ELR (cell line): ENCODE measurements around the gene EDN1.
A peak's percentile ranks its signal among the peaks of the same experiment; 100 is the strongest.

Source experiments
- DNase-seq: peaks from one replicate; pipeline ENCODE4 v3.0.0-alpha.2; 2015; ENCODE audit warnings: low read depth

EDN1 gene

DNA sequence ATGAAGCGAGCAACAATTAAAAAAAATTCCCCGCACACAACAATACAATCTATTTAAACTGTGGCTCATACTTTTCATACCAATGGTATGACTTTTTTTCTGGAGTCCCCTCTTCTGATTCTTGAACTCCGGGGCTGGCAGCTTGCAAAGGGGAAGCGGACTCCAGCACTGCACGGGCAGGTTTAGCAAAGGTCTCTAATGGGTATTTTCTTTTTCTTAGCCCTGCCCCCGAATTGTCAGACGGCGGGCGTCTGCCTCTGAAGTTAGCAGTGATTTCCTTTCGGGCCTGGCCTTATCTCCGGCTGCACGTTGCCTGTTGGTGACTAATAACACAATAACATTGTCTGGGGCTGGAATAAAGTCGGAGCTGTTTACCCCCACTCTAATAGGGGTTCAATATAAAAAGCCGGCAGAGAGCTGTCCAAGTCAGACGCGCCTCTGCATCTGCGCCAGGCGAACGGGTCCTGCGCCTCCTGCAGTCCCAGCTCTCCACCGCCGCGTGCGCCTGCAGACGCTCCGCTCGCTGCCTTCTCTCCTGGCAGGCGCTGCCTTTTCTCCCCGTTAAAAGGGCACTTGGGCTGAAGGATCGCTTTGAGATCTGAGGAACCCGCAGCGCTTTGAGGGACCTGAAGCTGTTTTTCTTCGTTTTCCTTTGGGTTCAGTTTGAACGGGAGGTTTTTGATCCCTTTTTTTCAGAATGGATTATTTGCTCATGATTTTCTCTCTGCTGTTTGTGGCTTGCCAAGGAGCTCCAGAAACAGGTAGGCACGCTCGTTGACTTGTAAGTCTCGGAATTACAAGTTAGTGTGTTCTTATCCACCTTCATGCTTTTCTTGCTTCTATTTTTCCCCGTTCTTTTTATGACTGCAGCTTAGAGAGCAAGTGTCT is at the start of gene EDN1:
TSS of gene EDN1 (plus strand) at position 429 of the 888 bp plus-strand sequence. CDS start at position 698, 269 bp downstream.
- peak; percentile 91 for DNase-seq

DNA sequence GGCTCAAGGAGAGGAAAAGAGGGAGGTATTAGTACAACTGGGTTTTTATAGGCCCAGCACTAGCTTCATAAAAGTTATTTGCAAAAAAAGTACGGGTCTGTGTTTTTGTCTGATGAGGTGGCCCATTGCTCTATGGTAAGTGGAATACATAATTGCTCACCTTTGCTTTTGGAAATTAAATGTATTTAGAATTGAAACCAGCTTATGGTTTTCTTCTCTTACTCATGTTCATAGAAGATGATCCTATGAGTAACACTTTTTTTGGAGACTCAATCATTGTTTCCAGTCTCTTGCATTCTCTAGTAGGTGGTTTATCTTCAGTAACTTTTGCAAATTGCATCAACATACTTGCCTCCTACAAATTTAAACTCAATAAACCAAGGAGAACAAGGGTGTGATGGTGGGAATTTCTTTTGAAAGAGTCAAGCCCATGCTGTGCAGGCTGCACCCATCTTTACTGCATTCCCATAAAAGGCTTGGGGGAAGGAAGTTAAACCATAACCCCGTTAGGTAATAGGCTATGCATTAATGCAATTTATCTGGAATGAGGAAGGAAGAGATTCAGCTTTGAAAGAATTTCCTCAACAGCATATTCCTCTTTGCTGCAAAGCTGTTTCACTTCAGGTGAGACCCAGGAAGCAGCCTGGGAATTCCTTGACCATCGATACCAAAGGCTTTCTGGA is 48.5 kb upstream of the EDN1 start:
- no peak for DNase-seq

DNA sequence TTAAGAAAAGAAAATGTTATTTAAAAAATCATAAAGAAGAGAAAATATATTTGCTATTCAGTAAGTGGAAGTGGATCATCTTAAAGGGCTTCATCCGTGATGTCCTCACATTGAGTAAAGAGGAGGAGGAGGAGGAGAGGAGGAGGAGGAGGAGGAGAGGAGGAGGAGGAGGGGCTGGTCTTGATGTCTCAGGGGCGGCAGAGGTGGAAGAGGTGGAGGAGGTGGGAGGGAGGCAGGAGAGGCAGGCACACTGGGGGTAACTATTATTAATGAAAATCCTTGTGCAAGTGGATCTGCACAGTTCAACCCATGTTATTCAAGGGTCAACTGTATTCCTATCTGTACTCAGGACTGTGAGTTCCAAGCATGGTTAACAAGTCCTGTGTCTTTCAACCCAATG is 47.0 kb upstream of the EDN1 start:
- DNase-seq, result no peak

DNA sequence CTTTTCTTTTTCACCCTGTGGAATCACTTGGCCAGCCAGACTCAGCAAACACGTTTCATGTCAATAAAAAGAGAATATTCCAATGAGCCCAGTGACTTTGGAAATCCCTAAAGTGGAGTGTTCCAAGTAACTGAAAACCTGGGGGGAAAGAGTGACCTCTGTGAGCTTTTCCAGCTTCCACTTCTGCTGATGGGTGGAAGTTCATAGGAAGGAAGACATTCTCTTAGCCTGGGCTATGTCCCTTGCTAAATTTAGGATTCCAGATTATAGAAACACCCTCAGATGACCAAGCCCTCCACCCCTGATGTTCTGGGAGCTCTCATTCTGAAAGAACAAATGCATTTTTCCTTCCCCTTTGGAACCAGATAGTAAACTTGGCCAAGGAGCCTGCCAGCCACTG is 44.8 kb upstream of the EDN1 start:
- no peak for DNase-seq

DNA sequence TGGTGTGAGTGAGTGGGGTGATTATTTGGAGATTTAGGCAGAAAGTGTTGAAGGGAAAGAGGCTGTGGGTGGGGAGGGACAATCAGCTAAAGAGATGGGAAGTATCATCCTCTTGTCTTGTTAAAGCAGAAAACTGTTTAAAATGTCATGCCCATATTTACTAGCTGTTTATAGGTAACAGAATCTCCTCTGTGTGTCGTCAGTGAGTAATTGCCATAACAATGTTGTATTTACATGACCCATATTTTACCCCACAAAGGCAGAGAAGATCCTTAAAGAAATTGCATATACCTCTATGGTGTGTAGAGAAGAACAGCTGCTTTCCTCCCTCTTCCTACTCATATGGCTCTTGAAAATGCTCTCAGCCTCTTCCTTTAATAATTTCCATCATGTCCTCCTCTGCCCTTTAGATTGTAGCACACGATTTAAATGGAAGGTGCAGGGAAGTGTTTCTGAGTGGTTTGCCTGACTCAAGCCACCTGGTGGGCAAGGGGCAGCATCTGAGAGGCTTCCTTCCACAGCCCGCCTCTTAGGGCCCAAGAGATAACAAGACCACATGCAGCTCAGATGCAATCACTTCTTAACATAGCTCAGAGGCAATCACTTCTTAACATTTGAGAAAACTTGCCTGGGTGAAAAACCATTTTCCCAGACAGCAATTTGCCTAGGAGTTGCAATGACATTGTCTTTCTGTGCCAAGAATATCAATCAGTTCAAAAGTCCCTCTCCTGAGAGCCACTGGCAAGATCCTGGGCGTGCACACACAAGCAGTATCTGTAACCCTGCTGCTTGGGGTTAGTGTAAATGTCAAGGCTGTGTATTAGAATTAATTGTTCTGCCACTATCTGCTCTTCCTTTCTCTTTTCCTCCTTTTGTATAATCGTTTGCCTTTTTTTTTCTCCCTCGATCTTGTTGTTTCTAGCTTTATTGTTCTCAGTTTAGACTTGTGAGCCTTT is 44.1 kb upstream of the EDN1 start:
- DNase-seq, result peak; percentile 46

DNA sequence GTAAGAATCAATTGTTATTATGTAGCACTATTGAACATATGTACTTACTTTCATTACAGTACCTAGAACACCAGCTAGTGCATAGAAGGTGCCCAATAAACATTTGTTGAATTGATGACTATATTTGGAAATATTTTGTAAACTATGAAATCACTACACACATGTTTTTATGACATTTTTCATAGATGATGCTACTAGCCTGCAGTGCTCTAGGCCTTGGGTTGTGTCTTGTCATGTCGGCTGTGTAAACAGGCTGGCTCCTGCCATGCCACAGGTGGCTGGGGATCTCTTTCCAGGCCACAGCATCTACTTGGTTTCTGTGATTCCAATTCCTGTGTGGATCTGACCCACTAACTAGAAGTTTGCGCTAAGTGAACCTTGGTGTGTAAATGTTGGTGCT is 43.3 kb upstream of the EDN1 start:
- DNase-seq, result peak; percentile 44

DNA sequence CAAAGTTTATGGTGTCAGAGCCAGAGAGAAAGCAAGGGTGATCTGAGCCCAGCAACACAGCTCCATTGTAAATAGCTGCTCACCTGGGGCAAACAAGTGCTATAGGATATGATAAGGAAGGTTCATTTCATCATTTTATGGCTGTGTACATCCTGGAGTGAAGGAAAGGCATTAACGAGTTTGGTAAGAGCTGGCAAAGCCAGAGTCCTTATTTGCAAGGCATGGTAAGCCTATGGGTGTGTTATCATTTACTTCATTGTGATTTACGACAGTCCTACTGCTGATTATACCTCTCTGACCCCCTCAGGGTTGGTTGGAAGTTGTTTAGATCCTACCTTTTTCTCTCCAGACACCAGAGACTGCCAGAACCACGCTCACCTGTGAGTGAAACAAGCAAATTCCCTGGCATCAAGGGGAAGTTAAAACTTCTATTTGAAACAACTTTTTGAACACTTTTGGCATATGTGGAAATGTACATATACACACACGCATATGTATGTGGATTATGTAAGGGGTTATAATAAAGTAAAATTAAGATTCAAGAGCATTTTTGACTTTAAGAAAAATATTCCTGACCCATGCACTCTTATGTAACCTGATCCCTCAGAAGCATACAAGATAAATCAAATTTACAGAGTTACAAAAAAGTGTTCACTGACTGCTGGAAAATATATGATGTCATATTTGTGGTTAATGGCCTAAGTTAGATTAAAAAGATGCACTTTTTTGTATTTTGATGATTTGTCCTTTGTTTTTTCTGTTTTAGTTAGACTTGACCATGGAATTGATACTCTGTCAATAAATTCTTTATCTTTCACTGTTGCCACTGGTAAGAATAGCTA is 40.4 kb upstream of the EDN1 start:
- no peak for DNase-seq

DNA sequence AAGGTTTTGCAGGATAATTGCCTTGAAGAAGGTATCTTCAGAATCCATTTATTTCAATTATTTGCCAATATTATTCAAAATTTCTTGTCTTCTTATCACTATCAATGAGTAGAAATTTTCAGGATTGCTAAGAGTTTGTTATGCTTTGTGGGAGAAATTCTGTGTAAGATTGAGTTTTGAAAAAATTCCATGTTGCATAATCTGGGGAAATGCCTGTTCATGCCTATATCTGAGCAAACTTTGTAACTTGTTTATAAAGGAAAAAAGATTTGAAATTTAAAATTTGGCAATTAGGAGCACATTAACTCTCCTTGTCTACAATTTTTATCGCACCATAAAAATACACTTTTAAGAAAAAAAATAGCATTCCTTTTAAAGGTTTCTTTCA is 39.8 kb upstream of the EDN1 start:
- DNase-seq, result no peak

DNA sequence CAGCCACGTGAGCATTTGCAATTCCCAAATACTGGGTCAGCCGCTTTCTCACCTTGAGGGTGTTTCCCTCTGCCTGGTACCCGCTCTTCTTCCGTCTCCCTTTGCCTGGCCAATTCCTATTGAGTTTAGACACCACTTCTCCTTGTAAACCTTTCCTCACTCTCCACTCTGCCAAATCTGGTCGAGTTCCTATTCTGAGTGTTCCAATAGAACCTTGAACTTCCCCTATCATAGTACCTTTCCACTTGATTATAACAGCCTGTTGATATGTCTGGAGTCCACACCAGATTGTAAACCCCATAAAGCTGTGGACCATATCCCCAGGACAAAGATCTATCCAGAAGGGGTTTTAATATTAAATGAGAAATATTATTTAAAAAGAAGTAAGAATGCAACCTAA is 36.0 kb upstream of the EDN1 start:
- DNase-seq, result no peak

DNA sequence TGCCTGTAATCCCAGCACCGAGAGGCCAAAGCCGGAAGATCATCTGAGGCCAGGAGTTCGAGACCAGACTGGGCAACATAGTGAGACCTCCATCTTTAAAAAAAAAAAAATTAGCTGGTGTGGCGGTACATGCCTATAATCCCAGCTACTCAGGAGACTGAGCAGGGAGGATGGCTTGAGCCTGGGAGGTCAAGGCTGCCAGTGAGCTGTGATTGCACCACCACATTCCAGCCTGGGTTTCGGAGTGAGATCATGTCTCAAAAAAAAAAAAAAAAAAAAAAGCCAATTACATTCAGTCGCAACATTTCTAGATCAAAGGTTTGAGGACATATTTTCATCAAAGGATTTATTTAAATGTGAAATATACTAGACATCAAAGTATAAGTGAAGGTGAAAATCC is 32.0 kb upstream of the EDN1 start:
- no peak for DNase-seq

DNA sequence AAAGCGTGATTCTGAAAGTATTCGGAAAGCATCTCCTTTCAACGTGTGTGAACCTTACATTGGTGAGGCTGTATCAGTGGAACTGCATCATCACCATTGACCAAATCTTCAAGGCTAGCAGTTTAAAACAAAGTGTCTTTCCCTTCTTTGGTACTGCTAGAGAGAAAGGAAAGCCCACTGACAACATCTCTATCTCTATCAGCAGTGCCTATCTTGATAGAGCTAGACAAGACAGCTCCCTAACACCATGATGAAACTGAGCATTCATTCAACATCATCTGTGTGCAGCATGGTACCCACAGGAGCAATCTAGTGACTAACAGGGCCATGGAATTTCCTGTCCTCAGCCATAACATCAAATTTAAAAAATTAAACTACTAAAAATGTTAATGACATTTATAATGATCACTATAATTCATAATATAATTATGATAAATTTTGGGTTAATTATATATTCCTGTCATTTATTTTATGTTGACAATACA is 31.5 kb upstream of the EDN1 start:
- peak; percentile 34 for DNase-seq

DNA sequence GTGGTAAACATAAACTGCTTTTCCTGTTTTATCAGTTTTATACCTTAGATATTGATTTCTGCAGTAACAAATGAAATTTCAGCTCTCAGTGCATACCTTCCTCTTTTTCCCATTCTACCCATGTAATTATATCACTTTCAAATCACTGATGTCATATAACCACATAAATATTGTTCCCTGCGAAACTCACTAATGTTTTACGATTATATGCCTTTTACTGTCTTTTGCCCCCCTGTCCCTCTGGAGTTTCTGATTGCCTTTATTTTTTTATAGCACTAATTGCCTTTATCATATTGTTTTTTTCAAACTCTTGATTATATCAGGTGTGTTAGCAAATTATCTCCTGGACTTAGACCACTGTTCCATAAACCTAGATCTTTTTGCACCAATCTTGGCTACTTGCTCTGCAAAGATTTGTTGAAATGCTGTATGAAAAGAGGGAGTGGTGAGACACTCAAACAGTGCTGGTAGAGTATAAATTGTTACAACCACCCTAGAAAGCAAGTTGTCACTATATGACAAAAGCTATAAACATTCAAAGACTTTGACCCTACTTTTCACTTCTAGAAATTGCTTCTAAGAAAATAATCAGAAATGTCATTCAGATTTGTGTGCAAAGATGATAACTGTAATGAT is 29.6 kb upstream of the EDN1 start:
- DNase-seq, result no peak

DNA sequence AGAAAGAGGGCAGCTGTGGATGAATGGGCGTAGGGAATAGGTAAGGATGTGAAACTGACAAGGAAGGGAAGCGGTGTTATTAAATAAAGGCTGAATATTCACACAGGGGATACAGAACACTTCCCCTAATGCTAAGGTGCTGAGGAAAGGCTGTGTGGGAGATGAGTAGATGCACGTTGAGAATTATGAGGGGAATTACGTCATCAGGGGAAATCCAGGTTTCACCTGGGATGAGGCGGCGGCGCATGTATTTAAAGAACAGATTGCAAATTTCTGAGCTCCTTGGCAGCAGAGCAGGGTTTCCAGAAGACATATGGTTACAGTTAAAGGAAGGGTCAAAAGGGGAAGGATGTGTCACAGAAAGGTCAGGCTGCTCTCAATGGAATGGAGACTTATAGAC is 28.7 kb upstream of the EDN1 start:
- no peak for DNase-seq

DNA sequence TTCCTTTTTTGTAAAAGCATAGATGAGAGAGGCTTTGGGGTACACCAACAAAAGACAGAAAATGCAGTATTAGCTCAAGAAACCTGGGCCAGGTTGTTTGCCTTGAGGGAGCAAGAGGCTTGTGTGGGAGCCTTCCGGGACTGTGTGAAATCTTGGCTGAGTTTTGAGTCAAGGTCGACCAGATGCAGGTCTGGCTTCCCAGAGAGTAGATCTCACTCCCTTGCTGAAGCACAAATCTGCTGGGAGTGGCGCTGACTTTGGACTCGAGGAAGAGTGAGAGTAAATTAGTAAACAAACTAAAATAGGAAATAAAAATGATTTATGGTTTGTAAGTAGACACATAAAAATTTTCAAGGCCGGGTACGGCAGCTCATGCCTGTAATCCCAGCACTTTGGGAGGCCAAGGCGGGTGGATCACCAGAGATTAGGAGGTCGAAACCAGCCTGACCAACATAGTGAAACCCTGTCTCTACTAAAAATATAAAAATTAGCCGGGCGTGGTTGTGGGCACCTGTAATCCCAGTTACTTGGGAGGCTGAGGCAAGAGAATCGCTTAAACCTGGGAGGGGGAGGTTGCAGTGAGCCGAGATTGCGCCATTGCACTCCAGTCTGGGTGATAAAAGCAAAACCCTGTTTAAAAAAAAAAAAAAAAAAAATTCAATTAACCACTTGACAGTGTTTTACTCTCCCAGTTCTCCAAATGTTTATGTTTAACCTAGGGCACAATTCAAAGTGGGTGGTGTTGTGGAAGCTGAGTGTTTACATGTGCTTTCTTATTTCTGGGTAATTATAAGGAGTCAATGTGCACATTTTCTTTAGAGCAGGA is 27.7 kb upstream of the EDN1 start:
- DNase-seq, result no peak

DNA sequence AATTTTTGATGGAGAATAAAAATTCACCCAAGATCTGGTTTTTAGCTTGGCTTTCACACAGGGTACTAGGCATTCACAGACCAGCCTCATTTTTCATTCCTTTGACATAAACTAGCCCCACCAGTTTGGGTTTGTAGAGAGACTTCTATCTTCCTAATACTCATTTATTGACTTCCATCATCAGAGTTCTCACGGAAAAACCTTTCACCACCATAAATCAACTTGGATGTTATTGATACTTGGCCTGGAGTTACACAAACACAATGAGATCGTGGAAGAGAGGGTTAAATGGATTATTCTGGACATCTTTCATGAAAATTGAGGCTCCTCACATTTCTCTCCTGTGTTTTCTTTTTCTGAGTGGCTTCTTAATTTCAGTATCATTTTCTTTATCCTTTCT is 26.8 kb upstream of the EDN1 start:
- no peak for DNase-seq

DNA sequence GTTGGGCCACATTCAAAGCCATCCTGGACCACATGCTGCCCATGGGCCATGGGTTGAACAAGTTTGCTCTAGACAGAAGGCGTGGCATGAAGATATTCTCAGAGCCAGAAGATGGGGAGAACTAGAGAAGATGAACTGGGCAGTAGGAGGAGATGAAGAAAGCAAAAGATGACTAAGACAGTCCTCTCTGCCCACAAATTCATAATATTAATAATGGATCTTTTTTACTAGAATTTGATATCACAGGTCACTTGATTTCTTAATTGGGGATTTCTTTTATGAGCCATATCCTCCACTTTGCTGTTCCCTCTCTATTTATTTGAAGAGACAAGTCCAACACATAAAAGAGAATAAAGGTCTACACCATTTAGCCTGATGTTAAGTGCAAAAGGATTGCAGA is 25.5 kb upstream of the EDN1 start:
- DNase-seq, result no peak

DNA sequence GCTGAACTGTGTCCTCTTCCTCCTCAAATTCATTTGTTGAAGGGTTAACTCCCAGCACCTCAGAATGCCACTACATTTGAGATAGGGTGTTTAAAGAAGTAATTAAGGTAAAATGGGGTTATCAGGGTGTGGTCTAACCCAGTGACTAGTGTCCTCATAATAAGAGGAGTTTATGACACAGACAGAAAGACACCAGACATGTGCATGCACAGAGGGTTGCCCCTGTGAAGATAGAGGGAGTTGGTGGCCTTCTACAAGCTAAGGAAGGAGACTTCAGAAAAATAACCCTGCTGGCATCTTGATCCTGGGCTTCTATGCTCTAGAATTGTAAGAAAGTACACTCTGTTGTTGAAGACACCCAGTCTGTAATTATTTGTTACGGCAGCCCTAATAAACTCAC is 24.9 kb upstream of the EDN1 start:
- DNase-seq, result no peak

DNA sequence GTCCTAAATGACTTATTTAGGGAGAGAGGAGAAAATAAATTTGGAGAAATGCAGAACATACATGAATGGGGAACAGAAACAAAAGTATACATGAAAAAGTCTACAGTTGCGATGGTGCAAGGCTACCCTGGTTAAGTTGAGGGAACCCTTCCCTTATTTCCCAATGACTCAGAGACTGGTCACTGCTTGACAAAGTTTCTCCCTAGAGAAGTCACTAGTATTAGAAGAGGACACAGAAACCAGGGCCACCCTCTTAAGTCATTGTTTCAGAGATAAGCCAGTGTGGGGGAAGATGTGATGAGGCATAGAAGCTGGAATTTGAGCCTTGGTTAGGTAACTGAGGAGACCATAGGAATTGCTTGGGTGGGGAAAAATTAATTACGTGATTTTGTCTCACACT is 24.4 kb upstream of the EDN1 start:
- DNase-seq, result peak; percentile 87

DNA sequence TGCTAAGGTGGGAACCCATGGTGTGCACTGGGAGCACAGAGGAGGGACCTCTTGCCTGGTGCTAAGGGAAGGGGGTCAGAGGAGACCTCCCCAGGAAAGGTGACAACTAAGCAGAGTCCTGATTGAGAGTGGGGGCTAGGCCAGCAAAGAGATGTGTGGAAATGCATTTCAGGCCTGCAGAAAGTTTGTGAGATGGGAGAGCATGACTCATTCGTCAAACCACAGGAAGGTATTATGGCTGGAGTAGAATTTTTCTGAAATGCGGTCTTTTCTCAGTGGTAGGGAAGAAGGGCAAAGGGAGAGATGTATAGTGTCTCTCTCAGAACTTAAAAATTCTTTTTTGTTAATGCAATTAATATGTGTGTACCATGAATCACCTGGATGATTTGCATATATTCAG is 23.6 kb upstream of the EDN1 start:
- peak; percentile 84 for DNase-seq

DNA sequence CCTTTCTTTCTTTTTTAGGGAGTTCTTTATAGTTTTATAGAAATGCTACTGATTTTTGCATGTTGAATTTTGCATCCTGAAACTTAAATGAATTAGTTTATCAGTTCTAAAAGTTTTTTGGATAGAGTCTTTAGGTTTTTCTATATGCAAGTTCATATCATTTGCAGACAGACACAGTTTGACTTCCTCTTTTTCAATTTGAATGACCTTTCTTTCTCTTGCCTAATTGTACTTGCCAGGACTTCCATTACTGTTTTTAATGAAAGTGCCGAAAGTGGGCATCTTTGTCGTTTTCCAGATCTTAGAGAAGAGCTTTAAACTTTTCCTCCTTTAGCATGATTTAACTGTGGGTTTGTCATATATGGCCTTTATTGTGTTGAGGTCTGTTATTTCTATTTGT is 21.1 kb upstream of the EDN1 start:
- DNase-seq, result no peak
